H9 (cell line): Measurements from ENCODE around the gene MB21D2. TPM values are rescaled to one million over a fixed set of nuclear protein-coding genes. Genes with fewer than 3 reads are reported as not detected.

Experiments used
- DNase-seq: peaks from one replicate; pipeline ENCODE4 v3.0.0-alpha.2; 2017
- H2AFZ ChIP-seq: one replicate; pipeline ENCODE4 v1.6.1; 2013; ENCODE audit warnings: mild to moderate bottlenecking, low read length, control low read depth, moderate library complexity
- H2AK5ac ChIP-seq: 2 replicates; pipeline ENCODE4 v1.6.1; 2013; ENCODE audit warnings: low read length, control low read depth, mixed read lengths; ENCODE audit not compliant: insufficient read length
- H2BK120ac ChIP-seq: one replicate; pipeline ENCODE4 v1.6.1; 2013; ENCODE audit warnings: low read depth, mild to moderate bottlenecking, low read length, control low read depth, inconsistent platforms; ENCODE audit not compliant: poor library complexity, severe bottlenecking
- H2BK12ac ChIP-seq: 2 replicates; pipeline ENCODE4 v1.6.1; 2013; ENCODE audit warnings: low read length, control low read depth, mixed read lengths, low read depth; ENCODE audit not compliant: insufficient read length
- H2BK15ac ChIP-seq: 2 replicates; pipeline ENCODE4 v1.6.1; 2013; ENCODE audit warnings: low read depth, low read length, control low read depth
- H2BK20ac ChIP-seq: one replicate; pipeline ENCODE4 v1.6.1; 2013; ENCODE audit warnings: low read depth, mild to moderate bottlenecking, low read length, control low read depth, inconsistent platforms; ENCODE audit not compliant: poor library complexity, severe bottlenecking
- H2BK5ac ChIP-seq: 2 replicates; pipeline ENCODE4 v1.6.1; 2013; ENCODE audit warnings: low read length, control low read depth, mixed read lengths; ENCODE audit not compliant: insufficient read length
- H3K14ac ChIP-seq: 2 replicates; pipeline ENCODE4 v1.6.1; 2013; ENCODE audit warnings: low read length, control low read depth; ENCODE audit not compliant: insufficient read depth
- H3K18ac ChIP-seq: 2 replicates; pipeline ENCODE4 v1.6.1; 2013; ENCODE audit warnings: low read depth, mild to moderate bottlenecking, mixed read lengths, low read length, control low read depth; ENCODE audit not compliant: insufficient read length
- H3K23ac ChIP-seq: 2 replicates; pipeline ENCODE4 v1.6.1; 2013; ENCODE audit warnings: low read length, control low read depth, mixed read lengths, low read depth; ENCODE audit not compliant: insufficient read length
- H3K23me2 ChIP-seq: 2 replicates; pipeline ENCODE4 v1.6.1; 2013; ENCODE audit warnings: low read depth, mild to moderate bottlenecking, mixed read lengths, low read length, control low read depth; ENCODE audit not compliant: insufficient read length, poor library complexity, severe bottlenecking
- H3K27ac ChIP-seq: 2 replicates; pipeline ENCODE4 v1.5.1; 2013; ENCODE audit warnings: low read length, control low read depth, mixed read lengths, low read depth; ENCODE audit not compliant: insufficient read length
- H3K27me3 ChIP-seq: 2 replicates; pipeline ENCODE4 v1.6.1; 2013; ENCODE audit warnings: low read length, control low read depth, inconsistent platforms; ENCODE audit not compliant: insufficient read depth
- H3K4ac ChIP-seq: 2 replicates; pipeline ENCODE4 v1.6.1; 2013; ENCODE audit warnings: low read depth, mild to moderate bottlenecking, control low read depth, inconsistent platforms, low read length, moderate library complexity
- H3K4me1 ChIP-seq: 2 replicates; pipeline ENCODE4 v1.6.1; 2013; ENCODE audit warnings: low read length, control low read depth, inconsistent platforms; ENCODE audit not compliant: insufficient read depth
- H3K4me2 ChIP-seq: 2 replicates; pipeline ENCODE4 v1.6.1; 2013; ENCODE audit warnings: low read length, control low read depth, mixed read lengths; ENCODE audit not compliant: insufficient read length, insufficient read depth
- H3K56ac ChIP-seq: 2 replicates; pipeline ENCODE4 v1.6.1; 2013; ENCODE audit warnings: low read depth, mild to moderate bottlenecking, mixed read lengths, low read length, control low read depth; ENCODE audit not compliant: insufficient read length
- H3K79me1 ChIP-seq: 2 replicates; pipeline ENCODE4 v1.6.1; 2013; ENCODE audit warnings: low read depth, mild to moderate bottlenecking, moderate library complexity, low read length, control low read depth, inconsistent platforms; ENCODE audit not compliant: insufficient read depth, poor library complexity, severe bottlenecking
- H3K79me2 ChIP-seq: 2 replicates; pipeline ENCODE4 v1.6.1; 2013; ENCODE audit warnings: low read length, control low read depth, inconsistent platforms; ENCODE audit not compliant: insufficient read depth
- H3K9ac ChIP-seq: 2 replicates; pipeline ENCODE4 v1.6.1; 2013; ENCODE audit warnings: low read length, control low read depth, mixed read lengths; ENCODE audit not compliant: insufficient read length; ENCODE audit errors: extremely low read depth
- H3K9me3 ChIP-seq: one replicate; pipeline ENCODE4 v1.6.1; 2013; ENCODE audit warnings: low read depth, low read length, inconsistent platforms; ENCODE audit not compliant: control insufficient read depth
- H3T11ph ChIP-seq: one replicate; pipeline ENCODE4 v1.6.1; 2013; ENCODE audit warnings: mild to moderate bottlenecking, low read length, control low read depth, inconsistent platforms
- H4K20me1 ChIP-seq: one replicate; pipeline ENCODE4 v1.6.1; 2013; ENCODE audit not compliant: control insufficient read depth, insufficient read length, insufficient read depth
- H4K5ac ChIP-seq: 2 replicates; pipeline ENCODE4 v1.6.1; 2013; ENCODE audit warnings: low read depth, mild to moderate bottlenecking, mixed read lengths, low read length, control low read depth; ENCODE audit not compliant: insufficient read length
- H4K8ac ChIP-seq: replicated peaks from 2 replicates; pipeline ENCODE4 v1.6.1; 2013; ENCODE audit warnings: low read length, control low read depth, mixed read lengths, low read depth; ENCODE audit not compliant: insufficient read length
- H4K91ac ChIP-seq: 2 replicates; pipeline ENCODE4 v1.6.1; 2013; ENCODE audit warnings: low read depth, mild to moderate bottlenecking, moderate library complexity, mixed read lengths, low read length, control low read depth; ENCODE audit not compliant: insufficient read length
- H3K27ac Mint-ChIP-seq, 3 experiments: 2 replicates in 2 of 3; 3 replicates in 1 of 3; pipeline ENCODE4 v1.8.0; 2020 to 2021; ENCODE audit warnings: mixed read lengths in 3 of 3, mild to moderate bottlenecking in 1 of 3, moderate library complexity in 1 of 3
- H3K27me3 Mint-ChIP-seq: 2 replicates; pipeline ENCODE4 v1.8.0; 2021; ENCODE audit warnings: low read depth, mild to moderate bottlenecking, moderate library complexity, mixed read lengths
- H3K36me3 Mint-ChIP-seq, 3 experiments: 2 replicates in 2 of 3; 3 replicates in 1 of 3; pipeline ENCODE4 v1.8.0; 2020 to 2021; ENCODE audit warnings: low read depth in 3 of 3, mixed read lengths in 3 of 3; ENCODE audit not compliant: insufficient read depth in 1 of 3
- H3K4me1 Mint-ChIP-seq, 2 experiments: 2 replicates each; pipeline ENCODE4 v1.8.0; 2020; ENCODE audit warnings: mixed read lengths in 2 of 2
- H3K4me3 Mint-ChIP-seq, 2 experiments: 2 replicates in 1 of 2; 3 replicates in 1 of 2; pipeline ENCODE4 v1.8.0; 2020 to 2021; ENCODE audit warnings: mild to moderate bottlenecking in 2 of 2, mixed read lengths in 2 of 2, moderate library complexity in 1 of 2
- H3K9me3 Mint-ChIP-seq, 2 experiments: 2 replicates in 1 of 2; 3 replicates in 1 of 2; pipeline ENCODE4 v1.8.0; 2020; ENCODE audit warnings: mild to moderate bottlenecking in 2 of 2, mixed read lengths in 2 of 2, moderate library complexity in 1 of 2
- WGBS: extraction: QIAGEN DNeasy Blood & Tissue Kit; methylation state at CpG from one replicate; pipeline ENCODE4 v1.1.7; 2013; ENCODE audit warnings: missing lambda C conversion rate, low lambda C conversion rate, mixed read lengths; ENCODE audit not compliant: insufficient read length; ENCODE audit errors: extremely low coverage; 5-methylcytosine and 5-hydroxymethylcytosine counted together
- total RNA-seq: library from RNA; stranded (reverse); gene quantifications from 2 replicates; pipeline ENCODE4 v1.2.1, GENCODE V29; 2021
- TF ChIP-seq, protein P1 (sequence below): fragments of 200-600 bp; sonication (generic); conservative IDR thresholded peaks from 3 replicates; pipeline ENCODE4 v1.8.0; 2021; ENCODE audit warnings: antibody characterized with exemption, mild to moderate bottlenecking

MB21D2 gene
- total RNA-seq, 1 experiment from 2014 or later = 19.1 TPM

DNA sequence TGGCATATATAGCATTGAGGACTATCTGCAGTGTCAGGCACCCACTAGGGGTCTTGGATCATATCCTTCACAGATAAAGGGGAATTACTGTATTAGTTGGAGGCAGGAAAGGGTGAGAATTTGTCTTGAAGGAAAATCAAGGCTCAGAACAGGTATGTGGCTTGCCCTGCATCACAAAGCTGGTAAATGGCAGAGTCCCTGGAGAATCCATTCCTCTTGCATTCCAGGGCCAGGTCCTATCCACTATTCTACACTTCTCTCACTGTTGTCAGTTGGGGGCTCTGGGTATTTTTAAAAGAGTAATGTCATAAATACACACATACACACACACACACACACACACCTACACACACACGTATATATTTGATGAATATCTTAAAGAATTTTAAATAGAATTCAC lies 170.5 kb downstream of the MB21D2 start:
- Mint-ChIP-seq H3K27ac (peak overlapping the region in 2 of 3 experiments; percentile 46 to 95; a peak in 5 of 7 replicates), H3K36me3 (peaks cover 0 to 6% (median 5%) of the 10 kb centered on the region in 3 experiments; a peak in 6 of 7 replicates), H3K4me3 (peak overlapping the region in 1 of 2 experiments; percentile 2; a peak in 1 of 5 replicates), H3K9me3 (peaks cover 2 to 7% of the 10 kb centered on the region in 2 experiments; a peak in 4 of 5 replicates), H3K27me3 (no peaks in the 10 kb centered on the region), H3K4me1 (peaks cover 51 to 53% of the 10 kb centered on the region in 2 experiments)
- no peaks in the 10 kb centered on the region for H3K23me2 ChIP-seq
- peak overlapping the region; percentile 4 for H3K27ac ChIP-seq
- no peak overlapping the region for H2AK5ac ChIP-seq
- H3K4ac ChIP-seq = no peak overlapping the region
- WGBS = no CpG with 5 or more reads among the region's 1 CpG
- peak; percentile 57 for DNase-seq
- no peak overlapping the region for H3K9ac ChIP-seq
- H4K5ac ChIP-seq = no peak overlapping the region
- no peak overlapping the region for H3K56ac ChIP-seq
- peaks cover 3% of the 10 kb centered on the region; the same call in 1 of the 2 replicates for H3K4me1 ChIP-seq
- H3K9me3 ChIP-seq = no peaks in the 10 kb centered on the region
- no peaks in the 10 kb centered on the region for H3K79me2 ChIP-seq
- H2BK12ac ChIP-seq = no peak overlapping the region
- H3K27me3 ChIP-seq = no peaks in the 10 kb centered on the region
- H2BK5ac ChIP-seq = no peak overlapping the region
- no peaks in the 10 kb centered on the region for H3K79me1 ChIP-seq
- no peak overlapping the region for H2AFZ ChIP-seq
- no peak overlapping the region for H3K14ac ChIP-seq
- no peaks in the 10 kb centered on the region for H4K20me1 ChIP-seq
- H4K91ac ChIP-seq = no peak overlapping the region
- no peak overlapping the region for H3K18ac ChIP-seq
- H2BK120ac ChIP-seq = no peak overlapping the region
- TF ChIP-seq, protein P1, sequence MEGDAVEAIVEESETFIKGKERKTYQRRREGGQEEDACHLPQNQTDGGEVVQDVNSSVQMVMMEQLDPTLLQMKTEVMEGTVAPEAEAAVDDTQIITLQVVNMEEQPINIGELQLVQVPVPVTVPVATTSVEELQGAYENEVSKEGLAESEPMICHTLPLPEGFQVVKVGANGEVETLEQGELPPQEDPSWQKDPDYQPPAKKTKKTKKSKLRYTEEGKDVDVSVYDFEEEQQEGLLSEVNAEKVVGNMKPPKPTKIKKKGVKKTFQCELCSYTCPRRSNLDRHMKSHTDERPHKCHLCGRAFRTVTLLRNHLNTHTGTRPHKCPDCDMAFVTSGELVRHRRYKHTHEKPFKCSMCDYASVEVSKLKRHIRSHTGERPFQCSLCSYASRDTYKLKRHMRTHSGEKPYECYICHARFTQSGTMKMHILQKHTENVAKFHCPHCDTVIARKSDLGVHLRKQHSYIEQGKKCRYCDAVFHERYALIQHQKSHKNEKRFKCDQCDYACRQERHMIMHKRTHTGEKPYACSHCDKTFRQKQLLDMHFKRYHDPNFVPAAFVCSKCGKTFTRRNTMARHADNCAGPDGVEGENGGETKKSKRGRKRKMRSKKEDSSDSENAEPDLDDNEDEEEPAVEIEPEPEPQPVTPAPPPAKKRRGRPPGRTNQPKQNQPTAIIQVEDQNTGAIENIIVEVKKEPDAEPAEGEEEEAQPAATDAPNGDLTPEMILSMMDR = no peak
- no peak overlapping the region for H2BK20ac ChIP-seq
- H2BK15ac ChIP-seq = no peak overlapping the region
- H3K4me2 ChIP-seq = no peak overlapping the region
- no peak overlapping the region for H4K8ac ChIP-seq
- H3T11ph ChIP-seq = no peak overlapping the region
- no peak overlapping the region for H3K23ac ChIP-seq

Other genes starting within 250 kb of the MB21D2 start
- 5.1 and 5.6 TPM in 2 replicates for gene FGF12, start 190.3 kb downstream of the MB21D2 start, total RNA-seq